Activated CD4-positive, alpha-beta T cell treated with anti-CD3 and anti-CD28 coated beads, Interleukin-2, amount 50 U/mL, for 1 hour (primary cell): ENCODE measurements around the gene AMMECR1.

Experiments used
- DNase-seq: peaks from one replicate; pipeline ENCODE4 v3.0.0-alpha.2; 2020

AMMECR1 gene

GRCh38 chrX:110310896-110311295 lies 7.0 kb downstream of the AMMECR1 start:
- DNase-seq, result peak; percentile 13

- DNase-seq, result no peak
Measured at GRCh38 chrX:110310000-110310790, 7.7 kb downstream of the AMMECR1 start.

- DNase-seq, result no peak
Measured at GRCh38 chrX:110308220-110308619, 9.7 kb downstream of the AMMECR1 start.

- DNase-seq, result no peak
Measured at GRCh38 chrX:110304884-110305283, 13.0 kb downstream of the AMMECR1 start.

GRCh38 chrX:110304371-110304770 lies 13.5 kb downstream of the AMMECR1 start:
- DNase-seq, result no peak

GRCh38 chrX:110302975-110303374 lies 14.9 kb downstream of the AMMECR1 start:
- DNase-seq, result no peak

GRCh38 chrX:110301194-110301593 lies 16.7 kb downstream of the AMMECR1 start:
- DNase-seq, result no peak

- no peak for DNase-seq
Measured at GRCh38 chrX:110294087-110294486, 23.8 kb downstream of the AMMECR1 start.

- no peak for DNase-seq
Measured at GRCh38 chrX:110293658-110294057, 24.2 kb downstream of the AMMECR1 start.

GRCh38 chrX:110287605-110288004 lies 30.3 kb downstream of the AMMECR1 start:
- no peak for DNase-seq

GRCh38 chrX:110286106-110286505 lies 31.8 kb downstream of the AMMECR1 start:
- no peak for DNase-seq

GRCh38 chrX:110284159-110284558 lies 33.7 kb downstream of the AMMECR1 start:
- DNase-seq, result no peak

- DNase-seq, result no peak
Measured at GRCh38 chrX:110282922-110283321, 35.0 kb downstream of the AMMECR1 start.

GRCh38 chrX:110281377-110281776 lies 36.5 kb downstream of the AMMECR1 start:
- no peak for DNase-seq

GRCh38 chrX:110280954-110281353 lies 36.9 kb downstream of the AMMECR1 start:
- DNase-seq, result no peak

- no peak for DNase-seq
Measured at GRCh38 chrX:110277609-110278008, 40.3 kb downstream of the AMMECR1 start.

GRCh38 chrX:110276778-110277177 lies 41.1 kb downstream of the AMMECR1 start:
- DNase-seq, result no peak

GRCh38 chrX:110268886-110269285 lies 49.0 kb downstream of the AMMECR1 start:
- no peak for DNase-seq

- no peak for DNase-seq
Measured at GRCh38 chrX:110268395-110268794, 49.5 kb downstream of the AMMECR1 start.

- DNase-seq, result no peak
Measured at GRCh38 chrX:110267874-110268273, 50.0 kb downstream of the AMMECR1 start.

- no peak for DNase-seq
Measured at GRCh38 chrX:110265661-110266060, 52.2 kb downstream of the AMMECR1 start.

GRCh38 chrX:110259117-110259516 lies 58.8 kb downstream of the AMMECR1 start:
- no peak for DNase-seq

GRCh38 chrX:110258552-110258951 lies 59.3 kb downstream of the AMMECR1 start:
- DNase-seq, result no peak

GRCh38 chrX:110257889-110258288 lies 60.0 kb downstream of the AMMECR1 start:
- DNase-seq, result no peak

- DNase-seq, result no peak
Measured at GRCh38 chrX:110252711-110253110, 65.2 kb downstream of the AMMECR1 start.
